H1 (cell line): ENCODE results near the gene GBF1. TPM values are rescaled to one million over a fixed set of nuclear protein-coding genes. Genes with fewer than 3 reads are reported as not detected.

Source experiments
- CTCF ChIA-PET: fragments of 300-600 bp; sonication (Branson Sonifier 250); formaldehyde crosslinking; loops from one replicate; lab custom pipeline; 2021; ENCODE audit not compliant: partially characterized antibody; lab: Charles Lee
- POLR2A ChIA-PET: fragments of 300-600 bp; sonication (Branson Sonifier 250); formaldehyde crosslinking; loops from one replicate; lab custom pipeline; 2021; ENCODE audit warnings: inconsistent platforms; ENCODE audit not compliant: partially characterized antibody; lab: Charles Lee
- DNase-seq, 2 experiments: peaks; one replicate each; pipeline versions ENCODE4 v3.0.0 to v3.0.0-alpha.2; 2010 to 2022; ENCODE audit warnings: low spot score in 2 of 2, low read depth in 1 of 2, mixed read lengths in 1 of 2
- FAIRE-seq: peaks from 2 replicates; lab custom pipeline; 2011; peaks lifted over from hg19 to GRCh38; lab: Jason Lieb, UNC
- H2AFZ ChIP-seq: 2 replicates; pipeline ENCODE4 v1.8.1; 2012; ENCODE audit warnings: low read length, inconsistent platforms
- H2AK5ac ChIP-seq: 2 replicates; pipeline ENCODE4 v1.6.1; 2013; ENCODE audit warnings: low read depth, low read length
- H2BK120ac ChIP-seq: replicated peaks from 2 replicates; pipeline ENCODE3; 2013; ENCODE audit warnings: low read depth, low read length, inconsistent platforms
- H2BK12ac ChIP-seq: 2 replicates; pipeline ENCODE4 v1.6.1; 2013; ENCODE audit warnings: low read depth, low read length
- H2BK15ac ChIP-seq: 2 replicates; pipeline ENCODE4 v1.6.1; 2013; ENCODE audit warnings: low read length
- H2BK20ac ChIP-seq: 2 replicates; pipeline ENCODE4 v1.6.1; 2013; ENCODE audit warnings: low read length
- H2BK5ac ChIP-seq: 2 replicates; pipeline ENCODE4 v1.6.1; 2013; ENCODE audit warnings: low read depth, low read length
- H3K14ac ChIP-seq: 2 replicates; pipeline ENCODE4 v1.6.1; 2013; ENCODE audit warnings: inconsistent platforms; ENCODE audit not compliant: insufficient read length
- H3K18ac ChIP-seq: 2 replicates; pipeline ENCODE4 v1.6.1; 2013; ENCODE audit warnings: low read length; ENCODE audit errors: extremely low read depth
- H3K23ac ChIP-seq: 2 replicates; pipeline ENCODE4 v1.6.1; 2013; ENCODE audit warnings: inconsistent platforms; ENCODE audit not compliant: insufficient read length
- H3K23me2 ChIP-seq: 2 replicates; pipeline ENCODE4 v1.6.1; 2013; ENCODE audit warnings: low read depth, low read length
- H3K27ac ChIP-seq: 2 replicates; pipeline ENCODE4 v1.6.1; 2011; ENCODE audit warnings: low read depth, low read length, inconsistent platforms
- H3K27me3 ChIP-seq, 4 experiments: replicated peaks in 1 of 4; 1 replicate in 1 of 4; 2 replicates in 3 of 4; pipeline versions ENCODE4 v1.6.1 to v1.8.1; 2011 to 2013; ENCODE audit warnings: low read length in 3 of 4, mild to moderate bottlenecking in 3 of 4, inconsistent platforms in 2 of 4, mixed read lengths in 2 of 4, moderate library complexity in 1 of 4; ENCODE audit not compliant: control insufficient read depth in 3 of 4, insufficient read depth in 3 of 4; ENCODE audit errors: extremely low read depth in 1 of 4
- H3K36me3 ChIP-seq, 4 experiments: 2 replicates each; pipeline versions ENCODE4 v1.6.1 to v1.8.1; 2011 to 2013; ENCODE audit warnings: mild to moderate bottlenecking in 4 of 4, low read length in 3 of 4, moderate library complexity in 2 of 4, control low read depth in 1 of 4, inconsistent platforms in 1 of 4; ENCODE audit not compliant: insufficient read depth in 4 of 4, control insufficient read depth in 2 of 4
- H3K4ac ChIP-seq: replicated peaks from 2 replicates; pipeline ENCODE3; 2013; ENCODE audit warnings: low read length, low read depth, mixed read lengths, inconsistent platforms; ENCODE audit not compliant: insufficient read length
- H3K4me1 ChIP-seq, 4 experiments: replicated peaks in 1 of 4; 1 replicate in 1 of 4; 2 replicates in 3 of 4; pipeline versions ENCODE4 v1.6.1 to v1.8.1; 2011 to 2013; ENCODE audit warnings: low read length in 3 of 4, inconsistent platforms in 2 of 4, mixed read lengths in 1 of 4; ENCODE audit not compliant: insufficient read depth in 4 of 4, control insufficient read depth in 3 of 4
- H3K4me2 ChIP-seq, 2 experiments: 2 replicates each; pipeline versions ENCODE4 v1.6.1 to v1.8.1; 2011 to 2013; ENCODE audit warnings: low read depth in 2 of 2, low read length in 2 of 2, control low read depth in 1 of 2, inconsistent platforms in 1 of 2, mild to moderate bottlenecking in 1 of 2; ENCODE audit not compliant: insufficient read depth in 1 of 2
- H3K4me3 ChIP-seq, 4 experiments: fragments of 200-600, 300-600 bp in 1 of 4; sonication (generic), shearing (Covaris generic), sonication (Bioruptor Twin) in 1 of 4; 2 replicates each; pipeline versions ENCODE4 v1.5.1 to v1.8.1; 2011 to 2016; ENCODE audit warnings: low read length in 4 of 4, low read depth in 3 of 4, control low read depth in 2 of 4, inconsistent platforms in 2 of 4, mild to moderate bottlenecking in 2 of 4, mixed read lengths in 1 of 4, moderate library complexity in 1 of 4; ENCODE audit not compliant: insufficient read depth in 2 of 4; ENCODE audit errors: extremely low read depth in 1 of 4
- H3K56ac ChIP-seq: replicated peaks from 2 replicates; pipeline ENCODE3; 2013; ENCODE audit warnings: low read depth, mild to moderate bottlenecking, mixed read lengths, low read length, inconsistent platforms; ENCODE audit not compliant: insufficient read length
- H3K79me1 ChIP-seq: 2 replicates; pipeline ENCODE4 v1.6.1; 2013; ENCODE audit warnings: low read depth, low read length, control low read depth
- H3K79me2 ChIP-seq, 2 experiments: 2 replicates each; pipeline versions ENCODE4 v1.6.1 to v1.8.1; 2012 to 2013; ENCODE audit warnings: low read length in 2 of 2, mild to moderate bottlenecking in 2 of 2, inconsistent platforms in 1 of 2; ENCODE audit not compliant: insufficient read depth in 2 of 2, control insufficient read depth in 1 of 2
- H3K9ac ChIP-seq, 4 experiments: replicated peaks in 1 of 4; 1 replicate in 1 of 4; 2 replicates in 3 of 4; pipeline versions ENCODE4 v1.6.1 to v1.8.1; 2011 to 2013; ENCODE audit warnings: low read depth in 3 of 4, low read length in 3 of 4, control low read depth in 2 of 4, mild to moderate bottlenecking in 2 of 4, moderate library complexity in 2 of 4, inconsistent platforms in 1 of 4; ENCODE audit errors: extremely low read depth in 1 of 4
- H3K9me3 ChIP-seq, 2 experiments: 2 replicates each; pipeline versions ENCODE4 v1.6.1 to v1.8.1; 2012 to 2013; ENCODE audit warnings: mild to moderate bottlenecking in 2 of 2, moderate library complexity in 2 of 2, control low read depth in 1 of 2, inconsistent platforms in 1 of 2, low read depth in 1 of 2, low read length in 1 of 2, mixed read lengths in 1 of 2; ENCODE audit not compliant: insufficient read depth in 2 of 2
- H4K20me1 ChIP-seq, 2 experiments: replicated peaks in 1 of 2; 2 replicates each; pipeline versions ENCODE3 to v1.8.1; 2011 to 2013; ENCODE audit warnings: inconsistent platforms in 2 of 2, low read length in 2 of 2, mild to moderate bottlenecking in 1 of 2; ENCODE audit not compliant: insufficient read depth in 2 of 2, control insufficient read depth in 1 of 2
- H4K5ac ChIP-seq: 2 replicates; pipeline ENCODE4 v1.6.1; 2013; ENCODE audit warnings: low read length, low read depth, mixed read lengths, inconsistent platforms; ENCODE audit not compliant: insufficient read length
- H4K8ac ChIP-seq: 2 replicates; pipeline ENCODE4 v1.8.0; 2013; ENCODE audit warnings: mild to moderate bottlenecking, moderate library complexity, low read length, inconsistent platforms; ENCODE audit not compliant: insufficient read depth; ENCODE audit errors: extremely low read depth
- H4K91ac ChIP-seq: replicated peaks from 2 replicates; pipeline ENCODE3; 2013; ENCODE audit warnings: low read length, mixed read lengths, inconsistent platforms; ENCODE audit not compliant: insufficient read length
- BACH1 ChIP-seq: IDR thresholded peaks from 2 replicates; pipeline ENCODE4 v1.6.1; 2012; ENCODE audit warnings: low read length, improper control_type of control experiment
- HDAC6 ChIP-seq: IDR thresholded peaks from one replicate; pipeline ENCODE4 v1.7.1; 2012; ENCODE audit warnings: low read depth, mild to moderate bottlenecking, inconsistent platforms, low read length, moderate library complexity
- NANOG ChIP-seq: IDR thresholded peaks from 2 replicates; pipeline ENCODE4 v1.6.1; 2011; ENCODE audit warnings: low read length, low read depth, mild to moderate bottlenecking, inconsistent platforms; ENCODE audit not compliant: insufficient read depth, poor library complexity, severe bottlenecking
- POLR2A ChIP-seq, 2 experiments: IDR thresholded peaks; 1 replicate in 1 of 2; 2 replicates in 1 of 2; pipeline ENCODE4 v1.6.1; 2011; ENCODE audit warnings: low read depth in 2 of 2, low read length in 2 of 2, mild to moderate bottlenecking in 2 of 2; ENCODE audit errors: control extremely low read depth in 1 of 2
- SAP30 ChIP-seq: fragments of 300-600 bp; sonication (generic); IDR thresholded peaks from 2 replicates; pipeline ENCODE4 v1.7.1; 2012; ENCODE audit warnings: low read length, moderate library complexity, mild to moderate bottlenecking, inconsistent platforms; ENCODE audit not compliant: insufficient read depth, insufficient replicate concordance
- TAF7 ChIP-seq: optimal IDR thresholded peaks from 2 replicates; pipeline ENCODE3; 2011; ENCODE audit warnings: low read depth, mild to moderate bottlenecking, inconsistent platforms, low read length, moderate library complexity, borderline replicate concordance
- YY1 ChIP-seq: IDR thresholded peaks from 2 replicates; pipeline ENCODE4 v1.6.1; 2011; ENCODE audit warnings: low read depth, mild to moderate bottlenecking, low read length
- WGBS, 2 experiments: shearing (Covaris generic) in 1 of 2; methylation state at CpG; one replicate each; pipeline versions ENCODE4 v1.1.6 to v1.1.7; 2013 to 2015; ENCODE audit warnings: low lambda C conversion rate in 2 of 2, mixed read lengths in 2 of 2, inconsistent platforms in 1 of 2, low coverage in 1 of 2, missing lambda C conversion rate in 1 of 2; ENCODE audit not compliant: insufficient replicate concordance in 2 of 2, insufficient coverage in 1 of 2, insufficient read length in 1 of 2; ENCODE audit errors: extremely low coverage in 1 of 2, missing lambda C conversion rate in 1 of 2; 5-methylcytosine and 5-hydroxymethylcytosine counted together
- polyA plus RNA-seq, 7 experiments: library from polyadenylated mRNA; depleted of rRNA in 3 of 7; stranded (reverse) in 5 of 7; unstranded in 2 of 7; fragments of >200 nt in 5 of 7; fragments of 200-250 nt in 2 of 7; gene quantifications; 1 replicate in 5 of 7; 2 replicates in 1 of 7; 4 replicates in 1 of 7; pipeline versions ENCODE4 v1.2.1 to v1.2.3, GENCODE V29; 2011 to 2013; ENCODE audit warnings: missing spikeins in 2 of 7, mixed read lengths in 2 of 7
- total RNA-seq: library from RNA; stranded (reverse); fragmentation: NEBNext Ultra II Directional; extraction: Animal tissue kit (Norgen Biotek cat#: 25700); gene quantifications from 2 replicates; pipeline ENCODE4 v1.2.1, GENCODE V29; 2021
- TF ChIP-seq, protein P1 (sequence below), 3 experiments: IDR thresholded peaks; 1 replicate in 2 of 3; 2 replicates in 1 of 3; pipeline versions ENCODE4 v1.5.1 to v1.6.1; 2011; ENCODE audit warnings: low read length in 3 of 3, mild to moderate bottlenecking in 3 of 3, inconsistent platforms in 2 of 3, low read depth in 1 of 3, moderate library complexity in 1 of 3; ENCODE audit not compliant: insufficient read depth in 1 of 3; ENCODE audit errors: control extremely low read depth in 1 of 3
- TF ChIP-seq, protein P2 (sequence below): IDR thresholded peaks from 2 replicates; pipeline ENCODE4 v1.6.1; 2011; ENCODE audit warnings: low read length, improper control_type of control experiment

The GBF1 gene
- total and polyA plus RNA-seq, 2 of the 8 experiments (the other 6 are each of a cell fraction or from before 2014, with no cell fraction given): 11.0 to 25.5 TPM

DNA sequence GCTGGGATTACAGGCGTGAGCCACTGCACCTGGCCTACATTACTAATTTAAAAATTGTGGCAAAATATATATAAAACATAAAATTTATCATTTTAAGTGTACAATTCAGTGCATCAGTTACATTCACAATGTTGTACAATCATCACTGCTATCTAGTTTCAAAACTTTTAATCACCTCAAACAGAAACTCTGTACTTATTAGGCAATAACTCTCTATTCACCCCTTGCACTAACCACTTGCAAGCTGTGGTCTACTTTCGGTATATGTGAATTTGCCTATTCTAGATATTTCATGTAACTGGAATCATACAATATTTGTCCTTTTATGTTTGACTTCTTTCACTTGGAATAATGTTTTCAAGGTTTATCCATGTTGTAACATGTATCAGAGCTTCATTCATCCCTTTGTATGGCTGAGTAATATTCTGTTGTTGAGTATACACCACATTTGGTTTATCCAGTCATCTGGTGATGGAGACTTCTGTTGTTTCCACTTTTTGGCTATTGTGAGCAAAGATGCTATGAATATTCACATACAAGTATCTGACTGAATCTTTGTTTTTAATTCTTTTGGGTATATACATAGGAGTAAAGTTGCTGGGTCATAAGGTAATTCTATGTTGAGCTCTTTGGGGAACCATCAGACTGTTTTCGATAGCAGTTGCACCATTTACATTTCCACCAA is 33.6 kb upstream of the GBF1 start:
- no peak overlapping the region for H3K9ac ChIP-seq
- no peak overlapping the region for H3K27ac ChIP-seq
- no peak overlapping the region for H3K14ac ChIP-seq
- no peak overlapping the region for H3K18ac ChIP-seq
- no peak overlapping the region for H2BK120ac ChIP-seq
- H3K4me3 ChIP-seq: no peak overlapping the region
- H2BK15ac ChIP-seq: no peak overlapping the region
- ChIA-PET CTCF (interaction anchor here (1.1 to 1.5 kb wide), 3 partner anchors 18 to 80 kb away, joined by 3 to 4 read pairs (median 4); no protein-coding TSS in a partner anchor), POLR2A (no interaction called here)
- no peaks in the 10 kb centered on the region for H3K36me3 ChIP-seq
- no peak overlapping the region for H4K5ac ChIP-seq
- no peak overlapping the region for H2BK20ac ChIP-seq
- H3K9me3 ChIP-seq: no peaks in the 10 kb centered on the region
- H2AFZ ChIP-seq: no peak overlapping the region
- 89% methylated on average over 3 of the region's 3 CpGs; no CpG with 5 or more reads in 1 of the 2 experiments for WGBS, 2 experiments
- no peaks in the 10 kb centered on the region for H3K79me1 ChIP-seq
- no peak overlapping the region for H4K8ac ChIP-seq
- H3K4ac ChIP-seq: no peak overlapping the region
- no peaks in the 10 kb centered on the region for H3K79me2 ChIP-seq
- no peak for FAIRE-seq
- H2BK5ac ChIP-seq: no peak overlapping the region
- H3K4me1 ChIP-seq: no peaks in the 10 kb centered on the region
- no peak overlapping the region for H3K4me2 ChIP-seq
- no peak overlapping the region for H4K91ac ChIP-seq
- H3K23me2 ChIP-seq: no peaks in the 10 kb centered on the region
- no peak overlapping the region for H3K56ac ChIP-seq
- no peaks in the 10 kb centered on the region for H3K27me3 ChIP-seq
- H4K20me1 ChIP-seq: no peaks in the 10 kb centered on the region
- H3K23ac ChIP-seq: no peak overlapping the region
- DNase-seq: no peak
- H2AK5ac ChIP-seq: no peak overlapping the region
- no peak overlapping the region for H2BK12ac ChIP-seq
- TF ChIP-seq NANOG (no peak), POLR2A (IDR thresholded peaks at IDR 0.05; ENCODE audit: control extremely low read depth in 1 of 2, low read depth in 2 of 2, low read length in 2 of 2) (no peak), BACH1 (no peak), TAF7 (no peak), HDAC6 (no peak), YY1 (no peak), SAP30 (no peak)
- TF ChIP-seq, protein P1, sequence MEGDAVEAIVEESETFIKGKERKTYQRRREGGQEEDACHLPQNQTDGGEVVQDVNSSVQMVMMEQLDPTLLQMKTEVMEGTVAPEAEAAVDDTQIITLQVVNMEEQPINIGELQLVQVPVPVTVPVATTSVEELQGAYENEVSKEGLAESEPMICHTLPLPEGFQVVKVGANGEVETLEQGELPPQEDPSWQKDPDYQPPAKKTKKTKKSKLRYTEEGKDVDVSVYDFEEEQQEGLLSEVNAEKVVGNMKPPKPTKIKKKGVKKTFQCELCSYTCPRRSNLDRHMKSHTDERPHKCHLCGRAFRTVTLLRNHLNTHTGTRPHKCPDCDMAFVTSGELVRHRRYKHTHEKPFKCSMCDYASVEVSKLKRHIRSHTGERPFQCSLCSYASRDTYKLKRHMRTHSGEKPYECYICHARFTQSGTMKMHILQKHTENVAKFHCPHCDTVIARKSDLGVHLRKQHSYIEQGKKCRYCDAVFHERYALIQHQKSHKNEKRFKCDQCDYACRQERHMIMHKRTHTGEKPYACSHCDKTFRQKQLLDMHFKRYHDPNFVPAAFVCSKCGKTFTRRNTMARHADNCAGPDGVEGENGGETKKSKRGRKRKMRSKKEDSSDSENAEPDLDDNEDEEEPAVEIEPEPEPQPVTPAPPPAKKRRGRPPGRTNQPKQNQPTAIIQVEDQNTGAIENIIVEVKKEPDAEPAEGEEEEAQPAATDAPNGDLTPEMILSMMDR (IDR thresholded peaks at IDR 0.05; ENCODE audit: control extremely low read depth in 1 of 3, insufficient read depth in 1 of 3, low read depth in 1 of 3, low read length in 3 of 3): no peak
- TF ChIP-seq, protein P2, sequence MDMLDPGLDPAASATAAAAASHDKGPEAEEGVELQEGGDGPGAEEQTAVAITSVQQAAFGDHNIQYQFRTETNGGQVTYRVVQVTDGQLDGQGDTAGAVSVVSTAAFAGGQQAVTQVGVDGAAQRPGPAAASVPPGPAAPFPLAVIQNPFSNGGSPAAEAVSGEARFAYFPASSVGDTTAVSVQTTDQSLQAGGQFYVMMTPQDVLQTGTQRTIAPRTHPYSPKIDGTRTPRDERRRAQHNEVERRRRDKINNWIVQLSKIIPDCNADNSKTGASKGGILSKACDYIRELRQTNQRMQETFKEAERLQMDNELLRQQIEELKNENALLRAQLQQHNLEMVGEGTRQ: no peak
